GM23248 (cell line): ENCODE measurements around the gene OPCML. TPM values are rescaled to one million over a fixed set of nuclear protein-coding genes. Genes with fewer than 3 reads are reported as not detected.
A peak's percentile ranks its signal among the peaks of the same experiment; 100 is the strongest.

Source experiments
- DNase-seq: peaks from one replicate; pipeline ENCODE4 v3.0.0-alpha.2; 2015
- H2AFZ ChIP-seq: fragments of 200-600 bp; sonication (generic); 2 replicates; pipeline ENCODE4 v1.6.1; 2016; ENCODE audit warnings: antibody characterized with exemption
- H3F3A ChIP-seq: fragments of 200-600 bp; sonication (generic); 2 replicates; pipeline ENCODE4 v1.6.1; 2016; ENCODE audit warnings: mild to moderate bottlenecking, antibody characterized with exemption, mixed run types; ENCODE audit not compliant: insufficient read depth
- H3K27ac ChIP-seq: fragments of 200-600 bp; sonication (generic); 2 replicates; pipeline ENCODE4 v1.5.1; 2016; ENCODE audit warnings: mild to moderate bottlenecking
- H3K27me3 ChIP-seq: fragments of 200-600 bp; sonication (generic); replicated peaks from 2 replicates; pipeline ENCODE4 v1.6.1; 2016; ENCODE audit warnings: mild to moderate bottlenecking; ENCODE audit not compliant: insufficient read depth
- H3K36me3 ChIP-seq: fragments of 200-600 bp; sonication (generic); 2 replicates; pipeline ENCODE4 v1.6.1; 2016; ENCODE audit warnings: low read depth, mild to moderate bottlenecking
- H3K4me1 ChIP-seq: fragments of 200-600 bp; sonication (generic); 2 replicates; pipeline ENCODE4 v1.6.1; 2016; ENCODE audit warnings: mild to moderate bottlenecking; ENCODE audit not compliant: insufficient read depth
- H3K4me2 ChIP-seq: fragments of 200-600 bp; sonication (generic); one replicate; pipeline ENCODE4 v1.6.1; 2016; ENCODE audit warnings: mild to moderate bottlenecking; ENCODE audit not compliant: unreplicated experiment
- H3K4me3 ChIP-seq: fragments of 200-600 bp; sonication (generic); 2 replicates; pipeline ENCODE4 v1.5.1; 2016; ENCODE audit warnings: mild to moderate bottlenecking
- H3K79me2 ChIP-seq: fragments of 200-600 bp; sonication (generic); 2 replicates; pipeline ENCODE4 v1.6.1; 2016; ENCODE audit warnings: mild to moderate bottlenecking; ENCODE audit not compliant: insufficient read depth
- H3K9ac ChIP-seq: fragments of 200-600 bp; sonication (generic); 2 replicates; pipeline ENCODE4 v1.6.1; 2016; ENCODE audit warnings: mild to moderate bottlenecking
- H3K9me2 ChIP-seq: fragments of 200-600 bp; sonication (generic); 2 replicates; pipeline ENCODE4 v1.6.1; 2016; ENCODE audit warnings: mixed run types, mild to moderate bottlenecking, moderate library complexity; ENCODE audit not compliant: insufficient read depth
- H3K9me3 ChIP-seq: fragments of 200-600 bp; sonication (generic); one replicate; pipeline ENCODE4 v1.6.1; 2017; ENCODE audit warnings: low read depth
- H4K20me1 ChIP-seq: fragments of 200-600 bp; sonication (generic); 2 replicates; pipeline ENCODE4 v1.6.0; 2016; ENCODE audit not compliant: insufficient read depth
- EZH2 ChIP-seq: fragments of 200-600 bp; sonication (generic); IDR thresholded peaks from 2 replicates; pipeline ENCODE4 v1.6.1; 2018; ENCODE audit warnings: antibody characterized with exemption, mild to moderate bottlenecking; ENCODE audit not compliant: insufficient read depth, poor library complexity, severe bottlenecking
- EZH2phosphoT487 ChIP-seq: fragments of 200-600 bp; sonication (generic); IDR thresholded peaks from 2 replicates; pipeline ENCODE4 v1.6.1; 2018; ENCODE audit warnings: antibody characterized with exemption, moderate library complexity, mild to moderate bottlenecking, low read depth; ENCODE audit not compliant: insufficient read depth
- WGBS, 2 experiments: methylation state at CpG; one replicate each; pipeline ENCODE4 v1.1.6; 2015 to 2017; ENCODE audit warnings: low lambda C conversion rate in 2 of 2, low coverage in 1 of 2; ENCODE audit errors: missing lambda C conversion rate in 2 of 2; 5-methylcytosine and 5-hydroxymethylcytosine counted together
- in situ Hi-C: fragments of 300-500 bp; cut with MboI; formaldehyde crosslinking; loops from 2 replicates; pipeline ENCODE4 v1.15.0; 2020
- polyA plus RNA-seq: library from polyadenylated mRNA; unstranded; fragments of >200 nt; fragmentation: Nextera tagmentation; extraction: Ambion mirVana; gene quantifications from 2 replicates; pipeline ENCODE4 v1.2.1, GENCODE V29; 2016
- total RNA-seq: library from RNA; depleted of rRNA; stranded (reverse); fragments of >200 nt; shearing (Covaris generic); gene quantifications from 2 replicates; pipeline ENCODE4 v1.2.3, GENCODE V29; 2014

The OPCML gene
- total and polyA plus RNA-seq, 2 experiments from 2014 or later, result 0.69 to 1.6 TPM

DNA sequence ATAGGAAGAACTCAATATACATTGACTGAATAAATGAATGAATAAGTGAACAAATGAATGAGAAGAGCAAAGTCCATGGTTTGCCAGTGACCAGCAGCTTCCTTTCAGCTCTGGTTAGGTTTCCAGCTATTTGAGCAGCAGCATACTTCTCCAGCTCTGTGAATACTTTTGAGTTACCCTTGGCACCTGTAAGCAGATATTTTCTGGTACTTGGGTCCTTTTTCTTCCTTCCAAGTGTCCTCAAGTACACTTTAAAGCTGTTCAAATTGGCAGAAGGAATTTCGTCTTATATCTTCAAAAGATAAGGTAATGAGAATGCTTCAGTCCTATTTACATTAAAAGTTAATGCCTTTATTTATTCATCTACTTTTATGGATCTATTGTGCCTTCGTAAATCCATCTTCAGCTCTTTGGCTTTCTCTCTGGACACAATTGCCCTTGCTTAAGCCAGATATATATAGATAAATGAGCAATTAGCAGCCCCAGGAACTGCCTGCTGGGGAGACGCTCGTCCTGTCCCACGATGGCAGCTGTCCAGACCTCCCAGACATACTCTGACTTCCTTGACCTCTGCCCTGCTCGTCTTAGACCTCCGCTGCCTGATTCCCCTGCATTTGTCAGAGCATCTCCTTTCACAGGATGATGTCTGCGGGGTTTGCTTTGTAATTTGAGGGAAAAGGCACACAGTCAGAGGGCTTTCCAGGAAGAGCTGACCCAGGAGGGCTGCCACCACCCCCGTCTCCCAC, 926.3 kb downstream of the OPCML start:
- no peak overlapping the region for H2AFZ ChIP-seq
- peaks cover 33% of the 10 kb centered on the region for H3K4me1 ChIP-seq
- no peaks in the 10 kb centered on the region for H3K9me2 ChIP-seq
- TF ChIP-seq EZH2phosphoT487, result no peak
- no peak for TF ChIP-seq EZH2
- H3K4me2 ChIP-seq, result no peak overlapping the region
- H3K79me2 ChIP-seq, result no peaks in the 10 kb centered on the region
- no peaks in the 10 kb centered on the region for H3K27me3 ChIP-seq
- 58 to 59% methylated on average over 9 of the region's 9 CpGs for WGBS, 2 experiments
- peaks cover 16% of the 10 kb centered on the region; the same call in 1 of the 2 replicates for H3F3A ChIP-seq
- H3K9ac ChIP-seq, result no peak overlapping the region
- H3K9me3 ChIP-seq, result no peaks in the 10 kb centered on the region
- H4K20me1 ChIP-seq, result no peaks in the 10 kb centered on the region
- in situ Hi-C loops, result no loop called here
- no peak for DNase-seq
- no peak overlapping the region for H3K27ac ChIP-seq
- no peaks in the 10 kb centered on the region for H3K36me3 ChIP-seq
- H3K4me3 ChIP-seq, result no peak overlapping the region

DNA sequence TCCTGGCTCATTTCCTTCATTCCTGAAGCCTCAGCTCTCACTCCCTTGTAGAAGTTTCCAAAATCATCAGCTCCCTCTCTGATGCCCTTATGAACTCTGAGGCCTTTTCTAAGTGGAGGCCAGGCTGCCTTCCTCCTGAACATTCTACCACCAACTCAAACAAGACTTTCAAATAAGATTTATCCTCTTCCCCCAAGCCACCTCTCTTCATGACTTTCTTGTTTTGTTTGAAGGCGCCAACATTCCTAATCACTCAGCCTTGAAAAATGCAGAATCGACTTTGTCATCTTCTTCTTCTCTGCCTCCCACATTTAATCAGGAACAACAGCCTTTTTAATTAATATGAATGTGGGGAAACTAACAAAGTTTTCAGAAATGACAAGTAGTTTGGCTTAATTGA, 927.9 kb downstream of the OPCML start:
- H3K9me2 ChIP-seq, result no peaks in the 10 kb centered on the region
- H3K4me1 ChIP-seq, result peaks cover 22% of the 10 kb centered on the region
- in situ Hi-C loops, result no loop called here
- TF ChIP-seq EZH2 (no peak), EZH2phosphoT487 (no peak)
- H4K20me1 ChIP-seq, result no peaks in the 10 kb centered on the region
- DNase-seq, result peak; percentile 80
- H3F3A ChIP-seq, result peaks cover 16% of the 10 kb centered on the region; the same call in 1 of the 2 replicates
- peak overlapping the region; percentile 28 for H3K4me3 ChIP-seq
- no peaks in the 10 kb centered on the region for H3K36me3 ChIP-seq
- 15 to 23% methylated on average over 2 of the region's 2 CpGs for WGBS, 2 experiments
- H3K79me2 ChIP-seq, result no peaks in the 10 kb centered on the region
- H3K27me3 ChIP-seq, result no peaks in the 10 kb centered on the region
- H3K9ac ChIP-seq, result no peak overlapping the region
- H3K4me2 ChIP-seq, result peak overlapping the region; percentile 72
- peak overlapping the region; percentile 65 for H3K27ac ChIP-seq
- no peaks in the 10 kb centered on the region for H3K9me3 ChIP-seq
- peak overlapping the region; percentile 76 for H2AFZ ChIP-seq

DNA sequence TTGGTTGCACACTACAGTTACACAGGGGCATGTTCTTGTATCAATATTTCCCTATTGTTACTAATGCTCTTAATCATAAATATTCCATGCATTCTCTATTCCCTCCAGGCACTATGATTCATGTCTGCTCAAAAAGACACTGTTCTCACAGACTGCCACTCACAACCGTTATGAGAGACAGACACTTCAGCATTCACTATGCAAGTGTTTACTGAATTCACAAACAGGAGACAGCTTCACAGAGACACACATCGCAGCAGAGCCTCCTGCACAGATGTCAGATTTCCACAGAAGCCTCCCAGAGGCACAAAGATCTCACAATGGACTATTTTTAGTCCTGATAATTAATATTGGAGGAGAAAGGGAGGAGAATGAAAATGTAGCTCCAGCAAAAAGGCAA, 930.4 kb downstream of the OPCML start:
- H3K4me2 ChIP-seq, result no peak overlapping the region
- in situ Hi-C loops, result no loop called here
- peak; percentile 8 for DNase-seq
- H4K20me1 ChIP-seq, result no peaks in the 10 kb centered on the region
- no peaks in the 10 kb centered on the region for H3K9me2 ChIP-seq
- no peak overlapping the region for H3K9ac ChIP-seq
- peaks cover 16% of the 10 kb centered on the region; the same call in 1 of the 2 replicates for H3F3A ChIP-seq
- no peak overlapping the region for H3K4me3 ChIP-seq
- H3K4me1 ChIP-seq, result peaks cover 22% of the 10 kb centered on the region
- no peak for TF ChIP-seq EZH2phosphoT487
- H3K9me3 ChIP-seq, result no peaks in the 10 kb centered on the region
- no peak overlapping the region for H3K27ac ChIP-seq
- WGBS, 2 experiments, result 39 to 57% methylated on average over 2 of the region's 2 CpGs
- no peaks in the 10 kb centered on the region for H3K36me3 ChIP-seq
- no peaks in the 10 kb centered on the region; the same call in 1 of the 2 replicates for H3K27me3 ChIP-seq
- no peaks in the 10 kb centered on the region for H3K79me2 ChIP-seq
- H2AFZ ChIP-seq, result no peak overlapping the region

DNA sequence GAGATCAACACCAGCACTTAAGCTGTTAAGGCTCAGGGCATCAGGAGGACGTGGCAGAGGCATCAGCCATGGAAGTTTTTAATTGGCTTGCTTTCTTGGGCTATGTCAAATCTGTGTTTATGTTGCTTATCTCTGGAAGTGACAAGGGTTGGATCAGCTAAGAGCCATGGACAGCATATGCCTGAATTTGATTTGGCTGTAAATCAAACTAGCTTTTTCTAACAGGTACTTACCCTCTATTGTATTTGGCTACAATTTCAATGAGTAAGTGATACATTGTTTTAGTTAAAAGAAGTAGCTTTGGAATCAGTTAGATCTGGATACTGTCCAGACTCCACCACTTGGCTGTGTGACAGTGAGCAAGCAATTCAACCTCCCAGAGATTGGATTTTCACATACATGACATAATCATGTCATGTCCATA, 936.6 kb downstream of the OPCML start:
- Histone ChIP-seq H3K27me3 (no peaks in the 10 kb centered on the region; the same call in 1 of the 2 replicates), H3K36me3 (no peaks in the 10 kb centered on the region), H3K4me1 (no peaks in the 10 kb centered on the region), H3F3A (no peaks in the 10 kb centered on the region), H3K79me2 (no peaks in the 10 kb centered on the region), H3K27ac (no peak overlapping the region), H3K4me2 (no peak overlapping the region), H3K4me3 (no peak overlapping the region), H4K20me1 (no peaks in the 10 kb centered on the region), H3K9me2 (no peaks in the 10 kb centered on the region), H3K9ac (no peak overlapping the region), H2AFZ (no peak overlapping the region), H3K9me3 (no peaks in the 10 kb centered on the region)
- TF ChIP-seq EZH2 (no peak), EZH2phosphoT487 (no peak)
- in situ Hi-C loops, result no loop called here
- no peak for DNase-seq
- WGBS, 2 experiments, result 17 to 33% methylated on average over 1 of the region's 1 CpG
